H1 (cell line): ENCODE data around the gene INIP. TPM values are rescaled to one million over a fixed set of nuclear protein-coding genes. Genes with fewer than 3 reads are reported as not detected.

Experiments used
- ASH2L ChIP-seq: fragments of 200-600, 300-600 bp; sonication (generic); IDR thresholded peaks from one replicate; pipeline ENCODE4 v1.7.1; 2017; ENCODE audit warnings: low read length
- BCL11A ChIP-seq, 2 experiments: IDR thresholded peaks; one replicate each; pipeline ENCODE4 v1.6.1; 2011; ENCODE audit warnings: low read depth in 2 of 2, low read length in 2 of 2, mild to moderate bottlenecking in 2 of 2
- BRCA1 ChIP-seq: IDR thresholded peaks from 2 replicates; pipeline ENCODE4 v1.6.1; 2012; ENCODE audit warnings: low read depth, low read length, improper control_type of control experiment
- CBX5 ChIP-seq: fragments of 300-800, 300-1000 bp; sonication (generic); IDR thresholded peaks from 2 replicates; pipeline ENCODE4 v1.7.1; 2016; ENCODE audit warnings: antibody characterized with exemption, low read length, low read depth
- CHD1 ChIP-seq: IDR thresholded peaks from 2 replicates; pipeline ENCODE4 v1.6.1; 2012; ENCODE audit warnings: low read depth, low read length, improper control_type of control experiment
- CHD2 ChIP-seq: IDR thresholded peaks from 2 replicates; pipeline ENCODE4 v1.6.1; 2012; ENCODE audit warnings: low read length, improper control_type of control experiment
- EGR1 ChIP-seq: IDR thresholded peaks from 2 replicates; pipeline ENCODE4 v1.6.1; 2011; ENCODE audit warnings: low read depth, low read length, borderline replicate concordance
- EP300 ChIP-seq, 2 experiments: IDR thresholded peaks; 1 replicate in 1 of 2; 2 replicates in 1 of 2; pipeline ENCODE4 v1.6.1; 2011 to 2012; ENCODE audit warnings: low read depth in 2 of 2, low read length in 2 of 2, mild to moderate bottlenecking in 2 of 2, borderline replicate concordance in 1 of 2, inconsistent platforms in 1 of 2, moderate library complexity in 1 of 2
- KDM4A ChIP-seq: IDR thresholded peaks from one replicate; pipeline ENCODE4 v1.7.1; 2012; ENCODE audit warnings: low read depth, mild to moderate bottlenecking, moderate library complexity, low read length, inconsistent platforms; ENCODE audit not compliant: severe bottlenecking
- KDM5A ChIP-seq: fragments of 200-600 bp; IDR thresholded peaks from 2 replicates; pipeline ENCODE4 v1.7.1; 2012; ENCODE audit warnings: mild to moderate bottlenecking, low read length, inconsistent platforms, mixed read lengths
- MAFK ChIP-seq: IDR thresholded peaks from 2 replicates; pipeline ENCODE4 v1.6.1; 2012; ENCODE audit warnings: low read depth, mild to moderate bottlenecking, improper control_type of control experiment, low read length
- NRF1 ChIP-seq: IDR thresholded peaks from 2 replicates; pipeline ENCODE4 v1.6.1; 2011; ENCODE audit warnings: mild to moderate bottlenecking, low read depth, low read length, improper control_type of control experiment
- POLR2A ChIP-seq, 2 experiments: IDR thresholded peaks; 1 replicate in 1 of 2; 2 replicates in 1 of 2; pipeline ENCODE4 v1.6.1; 2011; ENCODE audit warnings: low read depth in 2 of 2, low read length in 2 of 2, mild to moderate bottlenecking in 2 of 2; ENCODE audit errors: control extremely low read depth in 1 of 2
- POU5F1 ChIP-seq: IDR thresholded peaks from 2 replicates; pipeline ENCODE4 v1.6.1; 2011; ENCODE audit warnings: low read depth, mild to moderate bottlenecking, low read length, moderate library complexity
- RNF2 ChIP-seq: fragments of 200-900, 300-1000 bp; sonication (generic); IDR thresholded peaks from 2 replicates; pipeline ENCODE4 v1.7.1; 2016; ENCODE audit warnings: borderline replicate concordance, low read depth, mild to moderate bottlenecking, antibody characterized with exemption, low read length; ENCODE audit not compliant: poor library complexity, severe bottlenecking; ENCODE audit errors: missing control alignments
- SIN3A ChIP-seq, 2 experiments: IDR thresholded peaks in 1 of 2; conservative IDR thresholded peaks in 1 of 2; 2 replicates each; pipeline ENCODE4 v1.6.1; 2011 to 2012; ENCODE audit warnings: low read length in 2 of 2, improper control_type of control experiment in 1 of 2, low read depth in 1 of 2, mild to moderate bottlenecking in 1 of 2
- SIX5 ChIP-seq: IDR thresholded peaks from 2 replicates; pipeline ENCODE4 v1.6.1; 2011; ENCODE audit warnings: mild to moderate bottlenecking, low read depth, low read length
- SP2 ChIP-seq: IDR thresholded peaks from 2 replicates; pipeline ENCODE4 v1.6.1; 2012; ENCODE audit warnings: mild to moderate bottlenecking, low read length, inconsistent platforms
- SP4 ChIP-seq: IDR thresholded peaks from 2 replicates; pipeline ENCODE4 v1.6.1; 2012; ENCODE audit warnings: low read length, inconsistent platforms
- SUZ12 ChIP-seq: fragments of 200-600 bp; sonication (generic); IDR thresholded peaks from 2 replicates; pipeline ENCODE4 v1.6.1; 2012; ENCODE audit warnings: mild to moderate bottlenecking, inconsistent platforms, low read length, moderate library complexity, mixed read lengths
- TAF1 ChIP-seq: IDR thresholded peaks from 2 replicates; pipeline ENCODE4 v1.6.1; 2011; ENCODE audit warnings: mild to moderate bottlenecking, low read depth, low read length
- TBP ChIP-seq: IDR thresholded peaks from 2 replicates; pipeline ENCODE4 v1.6.1; 2011; ENCODE audit warnings: low read depth, low read length, improper control_type of control experiment
- TEAD4 ChIP-seq: IDR thresholded peaks from 2 replicates; pipeline ENCODE4 v1.6.1; 2012; ENCODE audit warnings: low read depth, low read length, inconsistent platforms, mixed read lengths
- YY1 ChIP-seq: IDR thresholded peaks from 2 replicates; pipeline ENCODE4 v1.6.1; 2011; ENCODE audit warnings: low read depth, mild to moderate bottlenecking, low read length
- polyA plus RNA-seq, 7 experiments: library from polyadenylated mRNA; depleted of rRNA in 3 of 7; stranded (reverse) in 5 of 7; unstranded in 2 of 7; fragments of >200 nt in 5 of 7; fragments of 200-250 nt in 2 of 7; gene quantifications; 1 replicate in 5 of 7; 2 replicates in 1 of 7; 4 replicates in 1 of 7; pipeline versions ENCODE4 v1.2.1 to v1.2.3, GENCODE V29; 2011 to 2013; ENCODE audit warnings: missing spikeins in 2 of 7, mixed read lengths in 2 of 7
- total RNA-seq: library from RNA; stranded (reverse); fragmentation: NEBNext Ultra II Directional; extraction: Animal tissue kit (Norgen Biotek cat#: 25700); gene quantifications from 2 replicates; pipeline ENCODE4 v1.2.1, GENCODE V29; 2021

Gene INIP
- total and polyA plus RNA-seq, 2 of the 8 experiments (the other 6 are each of a cell fraction or from before 2014, with no cell fraction given), result 10.7 to 18.3 TPM

- TF ChIP-seq POLR2A (IDR thresholded peaks at IDR 0.05; ENCODE audit: control extremely low read depth in 1 of 2, low read depth in 2 of 2, low read length in 2 of 2), result peak in 1 of 2 experiments; percentile 92; a peak in 2 of 3 replicates
- no peak for TF ChIP-seq POU5F1
- TF ChIP-seq RNF2, result no peak
- peak; percentile 72 for TF ChIP-seq TAF1
- TF ChIP-seq NRF1, result no peak
- TF ChIP-seq TEAD4, result no peak
- TF ChIP-seq SP2, result 0 out of 2 replicates have a peak, but pooled peaks have one; percentile 12
- TF ChIP-seq KDM5A, result no peak
- TF ChIP-seq SIX5, result no peak
- TF ChIP-seq EGR1, result peak; percentile 72; the same call in 1 of the 2 replicates
- TF ChIP-seq YY1, result no peak
- no peak for TF ChIP-seq KDM4A
- no peak for TF ChIP-seq MAFK
- TF ChIP-seq CHD1, result no peak
- TF ChIP-seq BRCA1, result no peak
- TF ChIP-seq CHD2, result no peak
- TF ChIP-seq SP4, result peak; percentile 84; the same call in 1 of the 2 replicates
- TF ChIP-seq SUZ12, result no peak
- TF ChIP-seq EP300 (IDR thresholded peaks at IDR 0.05; ENCODE audit: borderline replicate concordance in 1 of 2, low read depth in 2 of 2, low read length in 2 of 2), result 0 out of 3 replicates have a peak, but pooled peaks of 1 of the 2 experiments have one; percentile 39
- TF ChIP-seq ASH2L, result peak; percentile 94
- TF ChIP-seq SIN3A (conservative IDR thresholded peaks at IDR 0.05 in 1 of 2, IDR thresholded peaks at IDR 0.05 in 1 of 2; ENCODE audit: low read depth in 1 of 2, low read length in 2 of 2), result peak; percentile 62 to 72; a peak in 2 of 4 replicates
- TF ChIP-seq BCL11A (IDR thresholded peaks at IDR 0.05; ENCODE audit: low read depth in 2 of 2, low read length in 2 of 2), result no peak
- TF ChIP-seq TBP, result peak; percentile 60
- no peak for TF ChIP-seq CBX5
Measured at GRCh38 chr9:112717661-112718331, at the start of gene INIP (continued).
